Cardiac atrium fibroblast (primary cell): ENCODE results near the gene C1orf198. TPM values are rescaled to one million over a fixed set of nuclear protein-coding genes. Genes with fewer than 3 reads are reported as not detected.

Experiments used
- total RNA-seq: library from RNA; depleted of rRNA; stranded (reverse); fragments of >200 nt; gene quantifications from 2 replicates; pipeline ENCODE4 v1.2.3, GENCODE V29; 2015

C1orf198 gene, protein sequence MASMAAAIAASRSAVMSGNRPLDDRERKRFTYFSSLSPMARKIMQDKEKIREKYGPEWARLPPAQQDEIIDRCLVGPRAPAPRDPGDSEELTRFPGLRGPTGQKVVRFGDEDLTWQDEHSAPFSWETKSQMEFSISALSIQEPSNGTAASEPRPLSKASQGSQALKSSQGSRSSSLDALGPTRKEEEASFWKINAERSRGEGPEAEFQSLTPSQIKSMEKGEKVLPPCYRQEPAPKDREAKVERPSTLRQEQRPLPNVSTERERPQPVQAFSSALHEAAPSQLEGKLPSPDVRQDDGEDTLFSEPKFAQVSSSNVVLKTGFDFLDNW
- 92.8 and 146 TPM in 2 replicates for total RNA-seq

GRCh38 chr1:230867903-230868735 lies at the start of gene C1orf198:
Gene C1orf198, minus strand, starts transcription at chr1:230868521. Its CDS starts 9 bp downstream, at chr1:230868512.

Other genes starting within 250 kb of the C1orf198 start
- 10.7 and 16.4 TPM in 2 replicates for gene COG2, start 226.0 kb downstream of the C1orf198 start, total RNA-seq
- gene AGT, start 154.4 kb downstream of the C1orf198 start, total RNA-seq = 0.16 TPM in 1 of 2 replicates, not detected in the other
- gene CAPN9, start 121.1 kb downstream of the C1orf198 start, total RNA-seq = not detected in 2 replicates
- gene TTC13, start 110.3 kb upstream of the C1orf198 start, total RNA-seq = 4.0 and 7.8 TPM in 2 replicates
- gene ARV1, start 110.6 kb upstream of the C1orf198 start, total RNA-seq = 9.6 and 30.1 TPM in 2 replicates
- gene FAM89A, start 171.7 kb upstream of the C1orf198 start, total RNA-seq = 5.8 and 6.6 TPM in 2 replicates